Parathyroid adenoma (tissue), 2 donors: Measurements from ENCODE around the gene DAPP1.

Experiments
- H2AFZ ChIP-seq: fragments of 300-600 bp; sonication (generic); one replicate; pipeline ENCODE4 v1.7.0; 2017; ENCODE audit warnings: antibody characterized with exemption, mild to moderate bottlenecking
- H3K27ac ChIP-seq: fragments of 300-600 bp; sonication (generic); one replicate; pipeline ENCODE4 v1.7.0; 2017
- H3K27me3 ChIP-seq: fragments of 300-600 bp; sonication (generic); one replicate; pipeline ENCODE4 v1.7.0; 2017; ENCODE audit warnings: low read length; ENCODE audit not compliant: control insufficient read depth, insufficient read depth
- H3K36me3 ChIP-seq: fragments of 300-600 bp; sonication (generic); one replicate; pipeline ENCODE4 v1.7.0; 2017; ENCODE audit warnings: low read length; ENCODE audit not compliant: control insufficient read depth, insufficient read depth
- H3K4me1 ChIP-seq: fragments of 300-600 bp; sonication (generic); one replicate; pipeline ENCODE4 v1.7.0; 2017; ENCODE audit warnings: control low read depth
- H3K4me2 ChIP-seq: fragments of 300-600 bp; sonication (generic); one replicate; pipeline ENCODE4 v1.7.0; 2017; ENCODE audit warnings: low read length
- H3K4me3 ChIP-seq: fragments of 300-600 bp; sonication (generic); one replicate; pipeline ENCODE4 v1.7.0; 2017; ENCODE audit warnings: low read depth, low read length
- H3K79me2 ChIP-seq: fragments of 300-600 bp; sonication (generic); one replicate; pipeline ENCODE4 v1.7.0; 2017; ENCODE audit warnings: control low read depth
- H3K9ac ChIP-seq: fragments of 300-600 bp; sonication (generic); one replicate; pipeline ENCODE4 v1.7.0; 2017; ENCODE audit warnings: mild to moderate bottlenecking
- H3K9me3 ChIP-seq: fragments of 300-600 bp; sonication (generic); one replicate; pipeline ENCODE4 v1.7.0; 2017; ENCODE audit warnings: low read length; ENCODE audit not compliant: control insufficient read depth
- CTCF ChIP-seq: fragments of 300-600 bp; sonication (generic); IDR thresholded peaks from one replicate; pipeline ENCODE4 v1.7.0; 2017; ENCODE audit warnings: antibody characterized with exemption, mild to moderate bottlenecking
- donor health status: primary hyperparathyroidism.

The DAPP1 gene

GRCh38 chr4:99800332-99801004 lies 16.2 kb upstream of the DAPP1 start:
- H3K4me3 ChIP-seq, result no peak overlapping the region
- no peaks in the 10 kb centered on the region for H3K36me3 ChIP-seq
- no peaks in the 10 kb centered on the region for H3K27me3 ChIP-seq
- no peak overlapping the region for H3K4me2 ChIP-seq
- H2AFZ ChIP-seq, result no peak overlapping the region
- H3K4me1 ChIP-seq, result no peaks in the 10 kb centered on the region
- no peaks in the 10 kb centered on the region for H3K9me3 ChIP-seq
- H3K27ac ChIP-seq, result no peak overlapping the region
- no peaks in the 10 kb centered on the region for H3K79me2 ChIP-seq
- no peak overlapping the region for H3K9ac ChIP-seq
- no peak for TF ChIP-seq CTCF

- no peak for TF ChIP-seq CTCF
- H3K27me3 ChIP-seq, result no peaks in the 10 kb centered on the region
- no peaks in the 10 kb centered on the region for H3K4me1 ChIP-seq
- no peaks in the 10 kb centered on the region for H3K36me3 ChIP-seq
- no peak overlapping the region for H3K27ac ChIP-seq
- no peak overlapping the region for H3K4me2 ChIP-seq
- no peak overlapping the region for H3K9ac ChIP-seq
- no peak overlapping the region for H3K4me3 ChIP-seq
- H3K79me2 ChIP-seq, result no peaks in the 10 kb centered on the region
- no peak overlapping the region for H2AFZ ChIP-seq
- H3K9me3 ChIP-seq, result no peaks in the 10 kb centered on the region
Observed at GRCh38 chr4:99801005-99801699, 15.5 kb upstream of the DAPP1 start.

- no peaks in the 10 kb centered on the region for H3K27me3 ChIP-seq
- H3K9me3 ChIP-seq, result no peaks in the 10 kb centered on the region
- no peak overlapping the region for H3K27ac ChIP-seq
- H3K9ac ChIP-seq, result no peak overlapping the region
- H3K4me1 ChIP-seq, result no peaks in the 10 kb centered on the region
- no peaks in the 10 kb centered on the region for H3K36me3 ChIP-seq
- H3K4me3 ChIP-seq, result no peak overlapping the region
- no peaks in the 10 kb centered on the region for H3K79me2 ChIP-seq
- H3K4me2 ChIP-seq, result no peak overlapping the region
- no peak overlapping the region for H2AFZ ChIP-seq
- TF ChIP-seq CTCF, result no peak
Observed at GRCh38 chr4:99803566-99804101, 13.0 kb upstream of the DAPP1 start.

- no peaks in the 10 kb centered on the region for H3K9me3 ChIP-seq
- TF ChIP-seq CTCF, result no peak
- no peaks in the 10 kb centered on the region for H3K79me2 ChIP-seq
- no peak overlapping the region for H3K27ac ChIP-seq
- H3K36me3 ChIP-seq, result no peaks in the 10 kb centered on the region
- H3K4me2 ChIP-seq, result no peak overlapping the region
- H3K9ac ChIP-seq, result no peak overlapping the region
- no peaks in the 10 kb centered on the region for H3K27me3 ChIP-seq
- no peak overlapping the region for H2AFZ ChIP-seq
- no peak overlapping the region for H3K4me3 ChIP-seq
- H3K4me1 ChIP-seq, result no peaks in the 10 kb centered on the region
Observed at GRCh38 chr4:99806545-99806944, 10.1 kb upstream of the DAPP1 start.
